Chondrocyte (in vitro differentiated cells): ENCODE measurements around the gene NAA10. TPM values are rescaled to one million over a fixed set of nuclear protein-coding genes. Genes with fewer than 3 reads are reported as not detected.

ENCODE experiments used
- DNase-seq: peaks from one replicate; pipeline ENCODE4 v3.0.0; 2021; ENCODE audit warnings: mixed read lengths, low spot score
- H3K27ac Mint-ChIP-seq: one replicate; pipeline ENCODE4 v1.8.0; 2021; ENCODE audit warnings: mild to moderate bottlenecking, moderate library complexity, mixed read lengths; ENCODE audit not compliant: unreplicated experiment
- H3K27me3 Mint-ChIP-seq: 2 replicates; pipeline ENCODE4 v1.8.0; 2021; ENCODE audit warnings: low read depth, mixed read lengths
- H3K36me3 Mint-ChIP-seq: 2 replicates; pipeline ENCODE4 v1.8.0; 2021; ENCODE audit warnings: low read depth, mixed read lengths
- H3K4me1 Mint-ChIP-seq: 2 replicates; pipeline ENCODE4 v1.8.0; 2021; ENCODE audit warnings: low read depth, mild to moderate bottlenecking, mixed read lengths
- H3K4me3 Mint-ChIP-seq: one replicate; pipeline ENCODE4 v1.8.0; 2021; ENCODE audit warnings: mild to moderate bottlenecking, moderate library complexity, mixed read lengths; ENCODE audit not compliant: unreplicated experiment
- H3K9me3 Mint-ChIP-seq: 2 replicates; pipeline ENCODE4 v1.8.0; 2021; ENCODE audit warnings: low read depth, mixed read lengths
- total RNA-seq: library from RNA; stranded (reverse); gene quantifications from 3 replicates; pipeline ENCODE4 v1.2.1, GENCODE V29; 2021
- TF ChIP-seq, protein P1 (sequence below): fragments of 200-600 bp; sonication (generic); IDR thresholded peaks from 2 replicates; pipeline ENCODE4 v1.5.0; 2021; ENCODE audit warnings: antibody characterized with exemption, mild to moderate bottlenecking, moderate library complexity

The NAA10 gene
- total RNA-seq, 1 donor from 2014 or later = 89.5 TPM

DNA sequence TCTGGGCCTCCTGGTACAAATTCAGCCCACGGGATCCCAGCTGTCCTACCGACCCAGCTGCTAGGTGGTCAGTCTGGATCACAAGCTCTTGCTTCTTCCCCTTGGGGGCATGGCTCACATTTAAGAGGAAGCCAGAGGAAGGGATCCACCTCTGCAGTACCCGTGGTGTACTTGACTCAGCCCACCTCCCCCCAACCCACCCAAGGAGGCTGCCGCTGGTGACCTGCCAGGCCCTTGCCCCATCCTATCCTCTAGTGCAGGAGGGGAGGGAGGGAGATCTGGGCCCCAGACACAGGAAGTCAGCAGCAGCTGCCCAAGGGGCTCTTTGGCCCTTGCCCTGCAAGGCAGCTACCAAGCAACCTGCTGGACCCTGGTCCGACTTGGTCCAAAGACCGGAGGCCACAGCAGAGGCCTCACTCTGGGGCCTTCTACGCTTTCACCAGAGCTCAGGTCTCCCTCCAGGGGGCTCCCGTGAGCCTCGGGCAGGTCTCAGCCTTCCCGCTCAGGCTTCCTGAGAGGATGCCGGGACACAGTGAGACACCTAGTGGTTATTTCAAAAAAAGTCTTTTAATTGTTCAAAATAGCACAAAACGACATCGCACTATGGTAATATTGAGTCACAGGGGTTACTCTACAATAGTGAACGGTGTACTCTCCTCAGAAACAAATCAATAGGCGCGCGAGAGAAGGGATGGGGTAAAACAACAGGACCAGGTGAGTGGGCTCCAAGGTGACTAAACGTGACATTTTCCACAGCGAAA lies 12.4 kb upstream of the NAA10 start:
- Mint-ChIP-seq H3K9me3 (no peaks in the 10 kb centered on the region), H3K27ac (peak overlapping the region; percentile 17), H3K36me3 (peaks cover 17% of the 10 kb centered on the region), H3K4me1 (peaks cover 3% of the 10 kb centered on the region), H3K27me3 (no peaks in the 10 kb centered on the region), H3K4me3 (no peak overlapping the region)
- TF ChIP-seq, protein P1, sequence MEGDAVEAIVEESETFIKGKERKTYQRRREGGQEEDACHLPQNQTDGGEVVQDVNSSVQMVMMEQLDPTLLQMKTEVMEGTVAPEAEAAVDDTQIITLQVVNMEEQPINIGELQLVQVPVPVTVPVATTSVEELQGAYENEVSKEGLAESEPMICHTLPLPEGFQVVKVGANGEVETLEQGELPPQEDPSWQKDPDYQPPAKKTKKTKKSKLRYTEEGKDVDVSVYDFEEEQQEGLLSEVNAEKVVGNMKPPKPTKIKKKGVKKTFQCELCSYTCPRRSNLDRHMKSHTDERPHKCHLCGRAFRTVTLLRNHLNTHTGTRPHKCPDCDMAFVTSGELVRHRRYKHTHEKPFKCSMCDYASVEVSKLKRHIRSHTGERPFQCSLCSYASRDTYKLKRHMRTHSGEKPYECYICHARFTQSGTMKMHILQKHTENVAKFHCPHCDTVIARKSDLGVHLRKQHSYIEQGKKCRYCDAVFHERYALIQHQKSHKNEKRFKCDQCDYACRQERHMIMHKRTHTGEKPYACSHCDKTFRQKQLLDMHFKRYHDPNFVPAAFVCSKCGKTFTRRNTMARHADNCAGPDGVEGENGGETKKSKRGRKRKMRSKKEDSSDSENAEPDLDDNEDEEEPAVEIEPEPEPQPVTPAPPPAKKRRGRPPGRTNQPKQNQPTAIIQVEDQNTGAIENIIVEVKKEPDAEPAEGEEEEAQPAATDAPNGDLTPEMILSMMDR = peak; percentile 98
- DNase-seq = no peak

DNA sequence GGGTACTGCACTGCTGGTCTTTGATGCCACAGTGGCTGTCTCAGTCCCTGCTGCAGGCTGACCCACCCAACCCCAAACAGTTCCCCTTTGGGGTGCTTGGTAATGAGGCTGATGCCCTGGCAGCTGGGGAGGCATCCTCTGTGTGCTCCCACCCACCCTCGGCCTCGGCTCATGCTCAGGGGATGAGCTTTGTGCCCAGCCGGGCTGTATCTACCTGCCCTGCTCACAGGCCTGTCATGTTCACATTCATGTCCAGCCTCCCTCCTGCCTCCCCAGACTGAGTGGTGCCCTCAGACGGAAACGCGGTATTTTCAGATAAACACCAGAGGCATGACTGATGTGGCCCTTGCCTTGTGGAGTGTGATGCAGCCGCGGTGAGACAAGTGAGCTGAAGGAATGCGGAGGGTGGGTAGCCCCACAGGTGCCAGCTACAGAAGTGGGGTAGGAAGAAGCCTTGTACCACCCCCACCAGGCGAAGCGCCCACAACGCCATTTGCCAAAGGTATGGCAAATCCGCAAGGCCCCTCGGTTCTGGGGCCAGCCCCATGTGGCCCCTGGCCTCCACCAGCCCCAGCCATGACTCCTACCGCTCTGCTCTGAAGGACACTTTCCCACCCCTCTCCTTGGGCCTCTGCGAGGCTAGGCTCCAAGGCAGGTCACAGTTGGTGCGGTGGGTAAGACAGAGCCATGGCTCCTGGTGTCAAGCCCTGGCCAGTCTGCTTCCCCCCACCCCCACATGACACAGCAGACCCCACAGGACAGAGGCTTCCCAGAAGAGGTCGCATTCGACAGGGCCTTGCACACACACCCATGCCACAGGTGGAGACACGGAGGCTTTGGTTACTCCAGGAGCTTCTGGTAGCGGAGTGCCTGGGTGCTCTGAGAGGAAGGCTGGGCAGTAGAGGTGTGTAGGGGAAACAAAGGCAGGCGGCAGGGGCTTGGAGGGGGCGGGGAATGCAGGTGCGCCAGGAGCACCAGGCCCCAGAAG lies 11.4 kb upstream of the NAA10 start:
- no peak overlapping the region for H3K27ac Mint-ChIP-seq
- TF ChIP-seq, protein P1 = no peak

DNA sequence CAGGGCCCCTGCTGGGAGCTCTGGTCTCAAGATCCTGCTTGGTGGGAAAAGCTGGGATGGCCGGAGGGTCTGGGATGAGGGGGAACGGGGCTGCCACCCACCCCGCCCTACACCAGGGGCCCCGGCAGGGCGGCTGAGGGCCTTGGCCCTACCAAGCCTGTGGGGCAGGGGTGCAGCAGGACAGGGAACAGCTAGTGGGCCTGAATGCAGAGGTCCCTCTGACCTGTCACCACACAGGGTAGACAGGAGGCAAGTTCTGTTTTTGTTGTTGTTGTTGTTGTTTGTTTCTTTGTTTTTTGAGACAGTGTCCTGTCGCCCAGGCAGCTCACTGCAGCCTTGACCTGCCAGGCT lies 9.9 kb upstream of the NAA10 start:
- no peak overlapping the region for H3K27ac Mint-ChIP-seq
- TF ChIP-seq, protein P1 = no peak
- H3K9me3 Mint-ChIP-seq = no peaks in the 10 kb centered on the region
- H3K36me3 Mint-ChIP-seq = peaks cover 8% of the 10 kb centered on the region
- DNase-seq = no peak
- H3K27me3 Mint-ChIP-seq = no peaks in the 10 kb centered on the region
- H3K4me1 Mint-ChIP-seq = peaks cover 3% of the 10 kb centered on the region
- H3K4me3 Mint-ChIP-seq = peak overlapping the region; percentile 67

More for the DNA sequence above, 11.4 kb upstream of the NAA10 start:
- Mint-ChIP-seq H3K4me3 (no peak overlapping the region), H3K36me3 (peaks cover 16% of the 10 kb centered on the region), H3K4me1 (peaks cover 3% of the 10 kb centered on the region), H3K9me3 (no peaks in the 10 kb centered on the region), H3K27me3 (no peaks in the 10 kb centered on the region)
- DNase-seq = no peak

DNA sequence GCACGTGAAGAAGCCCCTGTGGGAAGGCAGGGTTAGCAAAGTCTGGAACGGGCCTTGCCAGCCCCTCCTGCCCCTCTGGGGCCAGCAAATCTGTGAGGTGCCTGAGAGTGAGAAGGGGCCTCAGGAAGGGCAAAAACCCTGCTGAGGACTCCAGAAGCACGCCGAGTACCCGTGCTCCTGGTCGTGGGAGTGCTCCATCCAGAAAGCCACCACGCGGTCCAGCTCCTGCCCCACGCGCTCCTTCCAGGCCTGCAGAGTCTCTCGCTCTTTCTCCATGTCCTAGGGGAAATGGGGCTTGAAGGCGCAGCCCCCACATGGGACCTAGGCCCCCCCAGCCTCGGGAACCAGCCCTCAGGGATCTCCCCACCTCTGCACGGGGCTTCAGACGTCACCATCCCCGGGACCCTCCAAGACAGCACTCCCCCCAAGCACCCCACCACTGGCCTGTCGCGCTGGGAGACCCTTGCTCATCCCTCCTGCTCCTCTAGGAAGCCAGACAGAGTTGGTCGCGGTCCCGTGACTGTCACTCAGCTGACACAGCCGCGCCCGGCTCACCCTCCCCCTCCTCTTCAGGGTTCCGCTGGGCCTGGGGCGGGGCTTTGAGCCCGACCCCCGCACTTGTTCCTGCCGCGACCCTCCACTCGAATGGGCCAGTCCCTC lies 9.4 kb upstream of the NAA10 start, which contains the start of gene RENBP:
TSS of gene RENBP (minus strand) at position 504 of the 660 bp plus-strand sequence. CDS start at position 471, 33 bp downstream.
- H3K9me3 Mint-ChIP-seq = no peaks in the 10 kb centered on the region
- H3K36me3 Mint-ChIP-seq = peaks cover 6% of the 10 kb centered on the region
- peak within 1 kb of the TSS; percentile 67 for H3K4me3 Mint-ChIP-seq
- TF ChIP-seq, protein P1 = no peak
- peaks cover 3% of the 10 kb centered on the region for H3K4me1 Mint-ChIP-seq
- no peaks in the 10 kb centered on the region for H3K27me3 Mint-ChIP-seq
- H3K27ac Mint-ChIP-seq = peak within 1 kb of the TSS; percentile 79
- no peak for DNase-seq
